Upper lobe of right lung (tissue), 1 donor: Measurements from ENCODE around the gene OLR1. TPM values are rescaled to one million over a fixed set of nuclear protein-coding genes. Genes with fewer than 3 reads are reported as not detected.

Experiments used
- total RNA-seq: library from RNA; stranded (reverse); fragmentation: NEBNext Ultra II Directional; extraction: Animal tissue kit (Norgen Biotek cat#: 25700); gene quantifications from one replicate; pipeline ENCODE4 v1.2.1, GENCODE V29; 2021
- donor health status: DM: no; HTN: yes; CAD: no; lungs with severe emphysema.

OLR1 gene
- total RNA-seq, 1 donor from 2014 or later = 96.1 TPM

Other genes with a start within 250 kb of the OLR1 start
- not detected for gene CLEC2A, start 239.8 kb downstream of the OLR1 start, total RNA-seq
- gene CLEC12A, start 200.7 kb downstream of the OLR1 start, total RNA-seq = 43.4 TPM
- not detected for gene CLEC1B, start 173.0 kb downstream of the OLR1 start, total RNA-seq
- 1.4 TPM for gene CLEC12B, start 161.5 kb downstream of the OLR1 start, total RNA-seq
- 0.43 TPM for gene CLEC9A, start 141.4 kb downstream of the OLR1 start, total RNA-seq
- 15.0 TPM for gene CLEC1A, start 73.1 kb downstream of the OLR1 start, total RNA-seq
- gene CLEC7A, start 41.9 kb downstream of the OLR1 start, total RNA-seq = 51.1 TPM
- gene TMEM52B, start 6.9 kb upstream of the OLR1 start, total RNA-seq = 2.3 TPM
- 114 TPM for gene GABARAPL1, start 40.7 kb upstream of the OLR1 start, total RNA-seq
- gene KLRD1, start 135.7 kb upstream of the OLR1 start, total RNA-seq = 13.3 TPM
- 8.1 TPM for gene KLRK1, start 217.9 kb upstream of the OLR1 start, total RNA-seq
- 1.9 TPM for gene KLRC4, start 237.6 kb upstream of the OLR1 start, total RNA-seq
- gene KLRC3, start 248.5 kb upstream of the OLR1 start, total RNA-seq = not detected